Prostate gland (tissue), 2 donors: Measurements from ENCODE around the gene GMDS.

Experiments used
- CTCF ChIP-seq, 4 experiments: fragments of 200-600 bp in 2 of 4; fragments of 450-650 bp in 2 of 4; sonication (generic) in 2 of 4; IDR thresholded peaks; 1 replicate in 3 of 4; 2 replicates in 1 of 4; pipeline ENCODE4 v1.5.1; 2016 to 2019; ENCODE audit warnings: antibody characterized with exemption in 4 of 4, mild to moderate bottlenecking in 2 of 4, moderate library complexity in 2 of 4
- POLR2A ChIP-seq: fragments of 450-650 bp; IDR thresholded peaks from one replicate; pipeline ENCODE4 v1.6.1; 2016; ENCODE audit warnings: antibody characterized with exemption, mild to moderate bottlenecking

DNA sequence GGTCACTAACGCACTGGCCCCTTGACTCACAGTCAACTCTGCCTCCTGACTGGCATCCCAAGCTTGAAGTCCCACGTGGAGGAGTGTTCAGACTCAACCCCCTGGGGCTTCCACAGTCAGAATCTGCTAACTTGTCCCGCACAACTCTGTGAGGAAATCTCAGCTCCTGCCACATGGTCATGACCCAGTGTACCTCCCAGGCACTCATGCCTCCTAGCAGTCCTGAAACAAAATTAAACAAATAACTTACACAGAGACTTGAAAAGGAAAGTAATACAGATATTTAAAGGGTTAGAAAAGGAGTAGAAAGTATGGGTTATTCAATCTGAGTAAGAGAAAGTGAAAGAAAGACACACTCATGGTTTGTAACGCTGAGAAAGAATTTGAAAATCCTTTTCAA, 134.9 kb downstream of the GMDS start:
- TF ChIP-seq POLR2A (no peak), CTCF (IDR thresholded peaks at IDR 0.05) (no peak)
